ENCODE data around the gene PSMA5.
A peak's percentile ranks its signal among the peaks of the same experiment; 100 is the strongest.
"Not testable (repeated sequence)": the region's sequence is repeated elsewhere in the genome, so short reads cannot be mapped to it uniquely, and the experiment has no call there.

Gene PSMA5

DNA sequence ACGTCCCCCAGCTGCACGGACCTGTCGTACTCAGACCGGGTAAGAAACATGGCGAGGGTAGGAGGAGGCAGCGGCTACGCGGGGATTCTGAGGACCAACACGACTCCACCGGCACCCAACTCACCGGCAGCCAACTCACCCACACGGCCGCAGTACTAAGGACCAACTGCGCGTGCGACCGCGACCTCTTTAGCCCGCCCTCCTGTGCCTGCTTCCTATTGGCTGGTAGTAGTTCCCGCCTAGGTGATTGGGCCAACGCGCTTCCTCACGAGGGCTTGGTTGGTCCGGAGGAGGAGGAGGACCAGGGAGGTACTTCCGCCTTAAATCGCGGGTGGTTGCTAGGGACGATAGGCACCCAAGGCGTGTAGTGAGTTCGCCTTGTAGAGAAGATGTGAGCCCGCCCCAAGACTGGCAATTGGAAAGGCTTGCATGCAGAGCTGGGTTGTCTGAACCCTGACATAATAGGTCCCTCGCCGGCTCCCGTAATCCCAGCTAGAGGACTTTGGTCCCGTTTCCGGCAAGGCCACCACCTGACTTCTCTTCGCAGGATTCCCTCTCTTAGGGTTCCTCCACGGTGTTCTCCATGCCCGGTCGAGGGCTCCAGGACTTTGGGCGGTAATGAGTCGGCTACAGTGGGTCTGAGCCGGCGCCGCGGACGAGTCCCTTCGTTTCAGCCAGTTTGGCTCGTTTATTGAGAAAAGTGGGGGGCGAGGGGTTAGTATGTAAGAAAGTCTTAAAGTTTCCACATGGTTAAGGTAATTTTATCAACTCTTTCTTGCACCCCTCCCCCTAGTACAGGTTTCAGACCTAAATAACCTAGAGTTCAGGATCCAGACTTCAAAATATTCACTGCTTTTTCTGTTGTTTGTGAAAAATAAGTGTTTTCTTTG lies at the start of gene PSMA5:
PSMA5 (minus strand) TSS at position 168 of the 890 bp plus-strand sequence; CDS start at position 50, 118 bp downstream.
- peak within 1 kb of the TSS; percentile 94 for H3K4me3 ChIP-seq (ENCODE audit: low read length)
- peak; percentile 99 for DNase-seq (ENCODE audit: low read depth)
- TF ChIP-seq, protein P1, sequence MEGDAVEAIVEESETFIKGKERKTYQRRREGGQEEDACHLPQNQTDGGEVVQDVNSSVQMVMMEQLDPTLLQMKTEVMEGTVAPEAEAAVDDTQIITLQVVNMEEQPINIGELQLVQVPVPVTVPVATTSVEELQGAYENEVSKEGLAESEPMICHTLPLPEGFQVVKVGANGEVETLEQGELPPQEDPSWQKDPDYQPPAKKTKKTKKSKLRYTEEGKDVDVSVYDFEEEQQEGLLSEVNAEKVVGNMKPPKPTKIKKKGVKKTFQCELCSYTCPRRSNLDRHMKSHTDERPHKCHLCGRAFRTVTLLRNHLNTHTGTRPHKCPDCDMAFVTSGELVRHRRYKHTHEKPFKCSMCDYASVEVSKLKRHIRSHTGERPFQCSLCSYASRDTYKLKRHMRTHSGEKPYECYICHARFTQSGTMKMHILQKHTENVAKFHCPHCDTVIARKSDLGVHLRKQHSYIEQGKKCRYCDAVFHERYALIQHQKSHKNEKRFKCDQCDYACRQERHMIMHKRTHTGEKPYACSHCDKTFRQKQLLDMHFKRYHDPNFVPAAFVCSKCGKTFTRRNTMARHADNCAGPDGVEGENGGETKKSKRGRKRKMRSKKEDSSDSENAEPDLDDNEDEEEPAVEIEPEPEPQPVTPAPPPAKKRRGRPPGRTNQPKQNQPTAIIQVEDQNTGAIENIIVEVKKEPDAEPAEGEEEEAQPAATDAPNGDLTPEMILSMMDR (conservative IDR thresholded peaks at IDR 0.05; ENCODE audit: low read depth, low read length) = no peak

DNA sequence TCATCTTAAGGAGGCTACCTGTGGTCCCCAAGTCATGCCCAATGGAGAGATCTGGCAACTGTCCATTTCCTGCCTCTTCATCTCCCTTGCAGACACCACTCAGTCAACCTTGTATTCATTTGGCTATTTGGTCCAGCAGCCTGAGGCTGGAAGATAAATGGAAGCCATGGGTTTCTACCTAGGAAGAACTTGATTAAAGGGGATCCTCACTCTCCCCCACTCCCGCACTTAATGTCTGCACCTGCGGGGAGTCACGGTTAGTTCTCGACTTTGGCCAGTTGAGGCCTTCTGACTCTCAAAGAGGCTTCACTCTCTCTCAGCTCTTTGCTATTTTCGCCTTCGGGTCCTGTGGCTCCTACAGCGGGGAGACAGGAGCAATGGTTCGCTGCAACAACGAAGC lies 49.0 kb upstream of the PSMA5 start:
- H3K4me3 ChIP-seq (ENCODE audit: low read length) = no peak overlapping the region
- TF ChIP-seq, protein P1 (conservative IDR thresholded peaks at IDR 0.05; ENCODE audit: low read depth, low read length) = no peak
- DNase-seq (ENCODE audit: low read depth) = no peak

DNA sequence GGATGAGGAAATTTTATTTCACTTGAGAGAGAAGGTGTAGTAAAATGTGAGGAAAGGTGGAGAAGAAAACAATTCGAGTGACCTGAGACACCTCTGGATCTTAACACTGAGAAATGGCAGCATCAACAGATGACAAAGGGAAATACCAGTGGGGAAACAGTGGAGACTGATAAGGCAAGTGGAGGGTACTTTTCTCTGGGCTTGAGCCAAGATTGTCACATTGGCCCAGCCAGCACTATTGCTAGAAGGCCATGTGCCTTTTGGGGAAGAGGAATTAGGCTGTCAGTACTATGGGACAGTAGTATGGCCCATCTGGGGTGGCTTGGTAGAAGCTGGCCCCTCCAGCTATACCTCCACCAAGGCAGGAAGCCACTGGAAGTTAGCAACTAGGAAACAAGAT lies 48.4 kb upstream of the PSMA5 start:
- no peak overlapping the region for H3K4me3 ChIP-seq (ENCODE audit: low read length)
- TF ChIP-seq, protein P1 (conservative IDR thresholded peaks at IDR 0.05; ENCODE audit: low read depth, low read length) = no peak
- DNase-seq (ENCODE audit: low read depth) = no peak

DNA sequence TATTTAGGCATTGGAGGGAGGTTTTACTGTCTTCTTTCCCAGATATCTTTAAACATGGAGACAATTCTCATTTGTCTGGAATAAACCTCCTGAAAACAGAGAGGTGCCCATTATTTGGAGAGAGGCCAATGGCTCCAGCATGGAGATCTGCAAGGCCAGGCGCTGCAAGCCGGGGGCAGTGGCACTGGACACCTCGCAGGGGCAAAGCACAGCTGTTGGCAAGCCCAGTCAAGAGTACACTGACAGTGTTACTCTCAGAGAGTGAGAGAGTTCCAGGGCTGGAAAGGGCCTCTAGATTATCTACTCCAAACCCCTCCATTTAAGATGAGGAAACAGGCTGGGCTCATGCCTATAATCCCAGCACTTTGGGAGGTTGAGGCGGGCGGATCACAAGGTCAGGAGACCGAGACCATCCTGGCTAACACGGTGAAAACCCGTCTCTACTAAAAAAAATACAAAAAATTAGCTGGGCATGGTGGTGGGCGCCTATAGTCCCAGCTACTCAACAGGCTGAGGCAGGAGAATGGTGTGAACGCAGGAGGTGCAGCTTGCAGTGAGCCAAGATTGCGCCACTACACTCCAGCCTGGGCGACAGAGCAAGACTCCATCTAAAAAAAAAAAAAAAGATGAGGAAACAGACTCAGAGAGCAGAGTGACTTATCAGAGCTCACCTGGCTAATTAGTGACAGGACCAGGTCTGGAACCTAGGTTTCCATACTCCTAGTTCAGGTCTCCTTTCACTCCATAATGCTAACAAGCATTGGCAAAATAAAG lies 47.2 kb upstream of the PSMA5 start:
- DNase-seq (ENCODE audit: low read depth); H3K4me3 ChIP-seq (ENCODE audit: low read length): not testable (repeated sequence)

DNA sequence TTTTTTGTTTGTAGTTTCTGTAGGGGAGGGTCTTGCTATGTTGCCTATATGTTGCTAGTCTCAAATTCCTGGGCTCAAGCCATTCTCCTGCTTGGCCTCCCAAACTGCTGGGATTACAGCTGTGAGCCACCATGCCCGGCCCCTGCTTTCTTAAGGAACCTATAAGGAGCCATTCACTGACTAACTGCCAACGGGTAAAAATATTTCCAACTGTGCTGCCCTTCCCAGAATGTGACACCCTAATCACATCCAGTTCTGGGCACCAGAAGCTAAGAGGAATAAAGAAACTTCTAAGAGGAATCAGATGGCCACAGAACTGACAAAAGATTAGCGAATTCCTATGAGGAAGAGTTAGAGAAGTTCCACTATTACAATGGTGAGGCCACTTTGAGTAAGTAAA lies 46.5 kb upstream of the PSMA5 start:
- no peak overlapping the region for H3K4me3 ChIP-seq (ENCODE audit: low read length)
- TF ChIP-seq, protein P1 (conservative IDR thresholded peaks at IDR 0.05; ENCODE audit: low read depth, low read length) = no peak
- DNase-seq (ENCODE audit: low read depth) = no peak

DNA sequence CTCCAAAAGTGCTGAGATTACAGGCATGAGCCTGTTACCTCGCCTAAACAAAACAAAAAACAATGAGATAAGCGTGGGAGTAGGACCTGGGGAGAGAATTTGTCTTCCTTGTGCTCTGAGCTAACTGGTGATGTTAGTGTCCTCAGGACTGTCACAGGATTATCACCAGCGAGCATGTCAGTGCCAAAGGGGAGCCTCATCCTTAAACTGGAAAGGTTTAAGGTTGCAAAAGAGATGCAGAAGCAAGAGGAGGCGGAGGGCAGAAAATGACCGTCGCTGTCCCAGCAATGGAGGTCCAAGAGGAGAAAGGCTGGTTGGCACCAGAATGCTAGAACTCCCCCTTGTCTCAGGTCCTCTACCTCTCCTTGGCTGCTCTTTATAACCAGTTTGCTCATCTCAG lies 44.0 kb upstream of the PSMA5 start:
- no peak for DNase-seq (ENCODE audit: low read depth)
- no peak overlapping the region for H3K4me3 ChIP-seq (ENCODE audit: low read length)
- TF ChIP-seq, protein P1 (conservative IDR thresholded peaks at IDR 0.05; ENCODE audit: low read depth, low read length) = no peak

DNA sequence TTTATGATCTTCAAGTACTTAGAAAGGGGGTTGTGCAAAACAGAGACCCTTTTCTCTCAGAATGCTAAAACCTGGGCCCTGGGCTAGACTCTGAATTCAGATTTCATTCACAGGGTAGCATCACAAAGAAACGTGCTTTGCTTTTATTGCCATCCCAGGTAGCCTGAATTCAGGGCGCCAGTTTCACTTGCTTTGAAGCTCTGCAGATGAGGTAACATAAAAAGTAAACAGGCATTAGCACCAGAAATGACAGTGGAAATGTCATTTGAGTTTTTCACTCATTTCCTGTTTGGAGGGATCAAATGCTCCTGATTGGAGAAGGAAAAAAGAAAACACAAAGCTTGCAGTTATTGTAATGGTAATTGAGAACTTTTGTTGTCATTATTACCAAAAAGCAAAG lies 42.7 kb upstream of the PSMA5 start:
- DNase-seq (ENCODE audit: low read depth) = no peak
- TF ChIP-seq, protein P1 (conservative IDR thresholded peaks at IDR 0.05; ENCODE audit: low read depth, low read length) = no peak
- no peak overlapping the region for H3K4me3 ChIP-seq (ENCODE audit: low read length)

Data from retinal pigment epithelial cell (primary cell).